HepG2 (cell line): ENCODE measurements around the gene CASP12. TPM values are rescaled to one million over a fixed set of nuclear protein-coding genes. Genes with fewer than 3 reads are reported as not detected.

Experiments used
- ATAC-seq: fragments of 200-7000 bp; cut with Tn5 transposase; 3 replicates; pipeline ENCODE4 v1.9.1; 2020; ENCODE audit warnings: mild to moderate bottlenecking, moderate library complexity
- BruUV-seq: library from RNA; stranded (reverse); fragments of 400-500 nt; replicated peaks from 2 replicates; lab custom pipeline; 2021; lab: Mats Ljungman, UMichigan
- CTCF ChIA-PET: fragments of 300-600 bp; formaldehyde crosslinking; extraction: SDS; loops from one replicate; lab custom pipeline; 2021; ENCODE audit warnings: low total read pairs, inconsistent platforms, low intra/inter-chr PET ratio; lab: Yijun Ruan, JAX
- POLR2A ChIA-PET: fragments of 350-600 bp; sonication (Branson Sonifier 250); formaldehyde crosslinking; loops from one replicate; lab custom pipeline; 2020; ENCODE audit warnings: antibody characterized with exemption, inconsistent platforms; lab: Yijun Ruan, JAX
- DNase-seq: peaks from one replicate; pipeline ENCODE4 v3.0.0-alpha.2; 2015; ENCODE audit warnings: low spot score
- FAIRE-seq: peaks from 3 replicates; lab custom pipeline; 2011; peaks lifted over from hg19 to GRCh38; lab: Jason Lieb, UNC
- H2AFZ ChIP-seq: one replicate; pipeline ENCODE4 v1.6.1; 2011; ENCODE audit warnings: low read length, inconsistent platforms
- H3K27ac ChIP-seq: fragments of 300-600 bp; 3 replicates; pipeline ENCODE4 v1.8.0; 2011; ENCODE audit warnings: mixed run types, mild to moderate bottlenecking, mixed read lengths, low read length, inconsistent platforms; ENCODE audit not compliant: insufficient read depth; ENCODE audit errors: extremely low read length
- H3K27me3 ChIP-seq, 2 experiments: fragments of 200-600 bp in 1 of 2; 2 replicates in 1 of 2; 3 replicates in 1 of 2; pipeline versions ENCODE4 v1.6.0 to v1.8.0; 2011; ENCODE audit warnings: low read length in 2 of 2, mild to moderate bottlenecking in 2 of 2, moderate library complexity in 2 of 2, inconsistent platforms in 1 of 2; ENCODE audit not compliant: insufficient read depth in 2 of 2, control insufficient read depth in 1 of 2
- H3K36me3 ChIP-seq, 2 experiments: fragments of 200-600 bp in 1 of 2; replicated peaks in 1 of 2; 2 replicates in 1 of 2; 3 replicates in 1 of 2; pipeline versions ENCODE4 v1.5.1 to v1.8.0; 2011; ENCODE audit warnings: low read length in 2 of 2, inconsistent platforms in 1 of 2; ENCODE audit not compliant: insufficient read depth in 2 of 2, control insufficient read depth in 1 of 2
- H3K4me1 ChIP-seq: 2 replicates; pipeline ENCODE4 v1.5.1; 2012; ENCODE audit warnings: low read length, inconsistent platforms; ENCODE audit not compliant: insufficient read depth
- H3K4me2 ChIP-seq: 2 replicates; pipeline ENCODE4 v1.6.0; 2011; ENCODE audit warnings: low read depth, low read length, inconsistent platforms
- H3K4me3 ChIP-seq, 3 experiments: fragments of 200-600 bp in 1 of 3; sonication (generic), shearing (Covaris generic) in 1 of 3; replicated peaks in 1 of 3; 2 replicates each; pipeline ENCODE4 v1.5.1; 2011 to 2016; ENCODE audit warnings: low read length in 3 of 3, inconsistent platforms in 2 of 3, low read depth in 2 of 3, mild to moderate bottlenecking in 2 of 3, control low read depth in 1 of 3, mixed read lengths in 1 of 3; ENCODE audit not compliant: insufficient read depth in 1 of 3
- H3K79me2 ChIP-seq: one replicate; pipeline ENCODE4 v1.6.1; 2011; ENCODE audit warnings: low read length, inconsistent platforms; ENCODE audit not compliant: insufficient read depth
- H3K9ac ChIP-seq: 2 replicates; pipeline ENCODE4 v1.6.0; 2011; ENCODE audit warnings: mild to moderate bottlenecking, low read depth, low read length, inconsistent platforms; ENCODE audit not compliant: insufficient read depth
- H3K9me3 ChIP-seq: 2 replicates; pipeline ENCODE4 v1.5.1; 2012; ENCODE audit warnings: mild to moderate bottlenecking, low read length
- H4K20me1 ChIP-seq: 2 replicates; pipeline ENCODE4 v1.6.0; 2011; ENCODE audit warnings: inconsistent platforms, mild to moderate bottlenecking, low read length, moderate library complexity; ENCODE audit not compliant: insufficient read depth
- FOSL1 ChIP-seq: sonication (generic); formaldehyde crosslinking; IDR thresholded peaks from 2 replicates; pipeline ENCODE4 v1.9.0; 2021; ENCODE audit warnings: missing genetic modification reagents, borderline replicate concordance
- HNF4A ChIP-seq: sonication (generic); formaldehyde crosslinking; IDR thresholded peaks from 2 replicates; pipeline ENCODE4 v1.4.0; 2020; ENCODE audit warnings: missing genetic modification reagents
- HOXA9 ChIP-seq: sonication (generic); formaldehyde crosslinking; IDR thresholded peaks from 2 replicates; pipeline ENCODE4 v1.8.1; 2022; ENCODE audit warnings: missing genetic modification reagents, mild to moderate bottlenecking, moderate library complexity, borderline replicate concordance
- ISL2 ChIP-seq: sonication (generic); formaldehyde crosslinking; IDR thresholded peaks from 2 replicates; pipeline ENCODE4 v1.5.0; 2020; ENCODE audit warnings: missing genetic modification reagents
- KDM2A ChIP-seq: sonication (generic); formaldehyde crosslinking; IDR thresholded peaks from 2 replicates; pipeline ENCODE4 v1.4.0; 2020; ENCODE audit warnings: low read depth, missing genetic modification reagents, borderline replicate concordance
- MBD4 ChIP-seq: IDR thresholded peaks from 2 replicates; pipeline ENCODE4 v1.6.1; 2012; ENCODE audit warnings: low read length, inconsistent platforms, borderline replicate concordance
- MED13 ChIP-seq: sonication (generic); formaldehyde crosslinking; IDR thresholded peaks from 2 replicates; pipeline ENCODE4 v1.5.0; 2020; ENCODE audit warnings: missing genetic modification reagents
- NFATC3 ChIP-seq: sonication (generic); formaldehyde crosslinking; IDR thresholded peaks from 2 replicates; pipeline ENCODE4 v1.5.1; 2020; ENCODE audit warnings: mild to moderate bottlenecking, missing genetic modification reagents
- NFYC ChIP-seq: IDR thresholded peaks from 2 replicates; pipeline ENCODE4 v1.6.1; 2016; ENCODE audit warnings: missing genetic modification reagents, missing compliant biosample characterization
- SPEN ChIP-seq: sonication (generic); formaldehyde crosslinking; IDR thresholded peaks from 2 replicates; pipeline ENCODE4 v1.5.1; 2020; ENCODE audit warnings: low read depth, mild to moderate bottlenecking, missing genetic modification reagents
- ZNF180 ChIP-seq: sonication (generic); formaldehyde crosslinking; IDR thresholded peaks from 2 replicates; pipeline ENCODE4 v1.4.0; 2020; ENCODE audit warnings: low read depth, missing genetic modification reagents, borderline replicate concordance
- ZNF44 ChIP-seq: sonication (generic); formaldehyde crosslinking; IDR thresholded peaks from 2 replicates; pipeline ENCODE4 v1.5.1; 2020; ENCODE audit warnings: mild to moderate bottlenecking, missing genetic modification reagents
- ZNF605 ChIP-seq: sonication (generic); formaldehyde crosslinking; IDR thresholded peaks from 2 replicates; pipeline ENCODE4 v1.8.0; 2022; ENCODE audit warnings: mild to moderate bottlenecking, missing genetic modification reagents
- ZNF652 ChIP-seq: IDR thresholded peaks from 2 replicates; pipeline ENCODE4 v1.6.1; 2016; ENCODE audit warnings: low read depth, borderline replicate concordance
- ZNF674 ChIP-seq: sonication (generic); formaldehyde crosslinking; IDR thresholded peaks from 2 replicates; pipeline ENCODE4 v1.5.0; 2020; ENCODE audit warnings: low read depth, mild to moderate bottlenecking, missing genetic modification reagents
- in situ Hi-C: cut with HindIII; loops from 2 replicates; pipeline ENCODE4 v1.10.0; 2017; ENCODE audit warnings: low pct_unique_long_range_greater_than_20kb; ENCODE audit not compliant: extremely low pct_ligation_motif_present
- intact Hi-C: fragments of 100-400 bp; cut with micrococcal nuclease; formaldehyde crosslinking; loops from one replicate; pipeline ENCODE4 v1.10.0; 2022; ENCODE audit not compliant: unreplicated experiment
- polyA plus RNA-seq, 8 experiments: library from polyadenylated mRNA; depleted of rRNA in 3 of 8; stranded (reverse) in 7 of 8; unstranded in 1 of 8; fragments of >200 nt; fragmentation: Illumina TruSeq in 4 of 8; extraction: Trizol in 4 of 8; gene quantifications; 2 replicates each; pipeline versions ENCODE4 v1.2.1 to v1.2.3, GENCODE V29; 2011 to 2016; ENCODE audit warnings: low read depth in 4 of 8, missing spikeins in 1 of 8, mixed read lengths in 1 of 8; ENCODE audit not compliant: insufficient read depth in 1 of 8
- total RNA-seq, 5 experiments: library from RNA; depleted of rRNA; stranded (reverse); fragments of >200 nt; fragmentation: Illumina TruSeq; extraction: Trizol; gene quantifications; 2 replicates each; pipeline ENCODE4 v1.2.3, GENCODE V29; 2016; ENCODE audit warnings: low read depth in 1 of 5
- TF ChIP-seq, protein P1 (sequence below): sonication (generic); formaldehyde crosslinking; IDR thresholded peaks from 2 replicates; pipeline ENCODE4 v1.5.0; 2020; ENCODE audit warnings: missing genetic modification reagents, mild to moderate bottlenecking, borderline replicate concordance
- TF ChIP-seq, protein P2 (sequence below): IDR thresholded peaks from 2 replicates; pipeline ENCODE4 v1.6.1; 2016; ENCODE audit warnings: mild to moderate bottlenecking
- TF ChIP-seq, protein P3 (sequence below): IDR thresholded peaks from 2 replicates; pipeline ENCODE4 v1.6.1; 2016; ENCODE audit warnings: low read depth, control low read depth

The CASP12 gene
- total and polyA plus RNA-seq, 2 of the 13 experiments (the other 11 are each of a cell fraction or from before 2014, with no cell fraction given) = not detected

DNA sequence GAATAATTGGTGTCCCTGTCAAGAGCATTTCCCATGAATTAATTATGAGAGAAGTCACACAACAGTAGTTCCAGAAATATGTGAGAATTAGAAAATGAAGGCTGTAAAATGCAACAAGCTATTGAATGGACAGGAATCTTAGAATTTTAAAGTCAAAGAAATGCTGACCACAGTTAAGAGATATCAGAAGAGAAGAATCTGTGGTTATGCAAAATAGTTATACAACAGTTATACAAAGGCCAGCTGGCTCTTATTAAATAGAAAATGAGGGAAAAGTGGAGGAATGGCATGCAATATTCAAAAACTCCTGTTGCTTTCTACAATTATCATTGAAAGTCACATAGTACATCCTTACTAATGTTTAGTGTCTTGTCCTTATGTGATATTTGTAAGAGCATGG is 27.4 kb downstream of the CASP12 start:
- in situ Hi-C loops = no loop called here
- no peak overlapping the region for H2AFZ ChIP-seq
- intact Hi-C loops = no loop called here
- no peak overlapping the region for H3K27ac ChIP-seq
- TF ChIP-seq SPEN (CRISPR knock-in tag) (no peak), ISL2 (no peak), NFYC (CRISPR knock-in tag) (no peak), ZNF652 (CRISPR knock-in tag) (no peak), HNF4A (CRISPR knock-in tag) (no peak), FOSL1 (CRISPR knock-in tag) (no peak), NFATC3 (CRISPR knock-in tag) (no peak), MBD4 (no peak), HOXA9 (no peak), ZNF674 (CRISPR knock-in tag) (no peak), ZNF44 (CRISPR knock-in tag) (no peak), ZNF605 (CRISPR knock-in tag) (no peak), ZNF180 (CRISPR knock-in tag) (no peak), KDM2A (no peak), MED13 (CRISPR knock-in tag) (no peak)
- TF ChIP-seq, protein P1, sequence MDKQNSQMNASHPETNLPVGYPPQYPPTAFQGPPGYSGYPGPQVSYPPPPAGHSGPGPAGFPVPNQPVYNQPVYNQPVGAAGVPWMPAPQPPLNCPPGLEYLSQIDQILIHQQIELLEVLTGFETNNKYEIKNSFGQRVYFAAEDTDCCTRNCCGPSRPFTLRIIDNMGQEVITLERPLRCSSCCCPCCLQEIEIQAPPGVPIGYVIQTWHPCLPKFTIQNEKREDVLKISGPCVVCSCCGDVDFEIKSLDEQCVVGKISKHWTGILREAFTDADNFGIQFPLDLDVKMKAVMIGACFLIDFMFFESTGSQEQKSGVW (CRISPR knock-in tag) = no peak
- TF ChIP-seq, protein P2, sequence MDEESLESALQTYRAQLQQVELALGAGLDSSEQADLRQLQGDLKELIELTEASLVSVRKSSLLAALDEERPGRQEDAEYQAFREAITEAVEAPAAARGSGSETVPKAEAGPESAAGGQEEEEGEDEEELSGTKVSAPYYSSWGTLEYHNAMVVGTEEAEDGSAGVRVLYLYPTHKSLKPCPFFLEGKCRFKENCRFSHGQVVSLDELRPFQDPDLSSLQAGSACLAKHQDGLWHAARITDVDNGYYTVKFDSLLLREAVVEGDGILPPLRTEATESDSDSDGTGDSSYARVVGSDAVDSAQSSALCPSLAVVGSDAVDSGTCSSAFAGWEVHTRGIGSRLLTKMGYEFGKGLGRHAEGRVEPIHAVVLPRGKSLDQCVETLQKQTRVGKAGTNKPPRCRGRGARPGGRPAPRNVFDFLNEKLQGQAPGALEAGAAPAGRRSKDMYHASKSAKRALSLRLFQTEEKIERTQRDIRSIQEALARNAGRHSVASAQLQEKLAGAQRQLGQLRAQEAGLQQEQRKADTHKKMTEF = no peak
- TF ChIP-seq, protein P3, sequence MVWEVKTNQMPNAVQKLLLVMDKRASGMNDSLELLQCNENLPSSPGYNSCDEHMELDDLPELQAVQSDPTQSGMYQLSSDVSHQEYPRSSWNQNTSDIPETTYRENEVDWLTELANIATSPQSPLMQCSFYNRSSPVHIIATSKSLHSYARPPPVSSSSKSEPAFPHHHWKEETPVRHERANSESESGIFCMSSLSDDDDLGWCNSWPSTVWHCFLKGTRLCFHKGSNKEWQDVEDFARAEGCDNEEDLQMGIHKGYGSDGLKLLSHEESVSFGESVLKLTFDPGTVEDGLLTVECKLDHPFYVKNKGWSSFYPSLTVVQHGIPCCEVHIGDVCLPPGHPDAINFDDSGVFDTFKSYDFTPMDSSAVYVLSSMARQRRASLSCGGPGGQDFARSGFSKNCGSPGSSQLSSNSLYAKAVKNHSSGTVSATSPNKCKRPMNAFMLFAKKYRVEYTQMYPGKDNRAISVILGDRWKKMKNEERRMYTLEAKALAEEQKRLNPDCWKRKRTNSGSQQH (CRISPR knock-in tag) = no peak
- TF ChIP-seq, all 625 proteins: peak for 0
- DNase-seq = no peak
- no peak for ATAC-seq
- Histone ChIP-seq H3K4me1 (no peaks in the 10 kb centered on the region), H3K4me3 (no peak overlapping the region), H3K9me3 (no peaks in the 10 kb centered on the region; the same call in 1 of the 2 replicates), H3K79me2 (no peaks in the 10 kb centered on the region), H3K36me3 (no peaks in the 10 kb centered on the region), H3K27me3 (no peaks in the 10 kb centered on the region), H3K4me2 (no peak overlapping the region), H4K20me1 (no peaks in the 10 kb centered on the region), H3K9ac (no peak overlapping the region)
- ChIA-PET CTCF (no interaction called here), POLR2A (no interaction called here)
- no TSS peak for BruUV-seq
- no peak for FAIRE-seq
